Cerebellar cortex (tissue), 1 donor: ENCODE results near the gene BTBD9.
A peak's percentile ranks its signal among the peaks of the same experiment; 100 is the strongest.

Source experiments
- DNase-seq: peaks from one replicate; pipeline ENCODE4 v3.0.0-alpha.2; 2015; ENCODE audit warnings: low spot score

The BTBD9 gene

GRCh38 chr6:38239719-38240451 is 399.8 kb downstream of the BTBD9 start:
- no peak for DNase-seq

GRCh38 chr6:38236631-38237030 is 403.1 kb downstream of the BTBD9 start:
- no peak for DNase-seq

GRCh38 chr6:38234934-38235682 is 404.6 kb downstream of the BTBD9 start:
- no peak for DNase-seq

GRCh38 chr6:38234141-38234540 is 405.6 kb downstream of the BTBD9 start:
- DNase-seq = no peak

- DNase-seq = no peak
Measured at GRCh38 chr6:38233161-38233791, 406.5 kb downstream of the BTBD9 start.

GRCh38 chr6:38225766-38226165 is 414.0 kb downstream of the BTBD9 start:
- no peak for DNase-seq

GRCh38 chr6:38221251-38221650 is 418.5 kb downstream of the BTBD9 start:
- peak; percentile 81 for DNase-seq

- no peak for DNase-seq
Measured at GRCh38 chr6:38220069-38220723, 419.5 kb downstream of the BTBD9 start.

GRCh38 chr6:38218235-38218634 is 421.5 kb downstream of the BTBD9 start:
- DNase-seq = no peak

- no peak for DNase-seq
Measured at GRCh38 chr6:38216451-38216850, 423.3 kb downstream of the BTBD9 start.

- no peak for DNase-seq
Measured at GRCh38 chr6:38215651-38216311, 423.9 kb downstream of the BTBD9 start.

GRCh38 chr6:38215225-38215624 is 424.5 kb downstream of the BTBD9 start:
- no peak for DNase-seq

GRCh38 chr6:38214159-38214558 is 425.6 kb downstream of the BTBD9 start:
- peak; percentile 40 for DNase-seq

GRCh38 chr6:38213251-38213658 is 426.5 kb downstream of the BTBD9 start:
- DNase-seq = no peak

GRCh38 chr6:38212579-38212978 is 427.1 kb downstream of the BTBD9 start:
- no peak for DNase-seq

GRCh38 chr6:38212116-38212515 is 427.6 kb downstream of the BTBD9 start:
- DNase-seq = no peak

- DNase-seq = no peak
Measured at GRCh38 chr6:38209371-38210260, 430.1 kb downstream of the BTBD9 start.

GRCh38 chr6:38208028-38208427 is 431.7 kb downstream of the BTBD9 start:
- DNase-seq = no peak

GRCh38 chr6:38207375-38207774 is 432.4 kb downstream of the BTBD9 start:
- DNase-seq = no peak

- DNase-seq = no peak
Measured at GRCh38 chr6:38198219-38198618, 441.5 kb downstream of the BTBD9 start.

- DNase-seq = no peak
Measured at GRCh38 chr6:38195113-38195635, 444.6 kb downstream of the BTBD9 start.
